Esophagus muscularis mucosa (tissue), 4 donors: Measurements from ENCODE around the gene ARID4B.

Source experiments
- CTCF ChIP-seq, 3 experiments: fragments of 200-600 bp in 2 of 3; fragments of 450-650 bp in 1 of 3; sonication (generic) in 2 of 3; IDR thresholded peaks; one replicate each; pipeline ENCODE4 v1.5.1; 2017 to 2019; ENCODE audit warnings: antibody characterized with exemption in 3 of 3, mild to moderate bottlenecking in 2 of 3, moderate library complexity in 1 of 3
- EP300 ChIP-seq: sonication (generic); formaldehyde crosslinking; IDR thresholded peaks from one replicate; pipeline ENCODE4 v1.6.1; 2017; ENCODE audit warnings: antibody characterized with exemption
- POLR2A ChIP-seq: fragments of 450-650 bp; IDR thresholded peaks from one replicate; pipeline ENCODE4 v1.6.1; 2017; ENCODE audit warnings: antibody characterized with exemption, moderate library complexity, mild to moderate bottlenecking, low read depth
- POLR2AphosphoS5 ChIP-seq, 2 donors: sonication (generic); formaldehyde crosslinking; IDR thresholded peaks; one replicate each; pipeline ENCODE4 v1.6.1; 2017; ENCODE audit warnings: antibody characterized with exemption in 2 of 2

GRCh38 chr1:235320521-235321179 lies 7.3 kb downstream of the ARID4B start:
- TF ChIP-seq CTCF (IDR thresholded peaks at IDR 0.05) (no peak), POLR2A (no peak), EP300 (no peak), POLR2AphosphoS5 (IDR thresholded peaks at IDR 0.05) (no peak)
